SK-N-SH (cell line): Measurements from ENCODE around the gene CNST.

Experiments
- EP300 ChIP-seq, 2 experiments: IDR thresholded peaks; 2 replicates each; pipeline versions ENCODE4 v1.4.0 to v1.6.1; 2012; ENCODE audit warnings: borderline replicate concordance in 1 of 2, low read depth in 1 of 2, low read length in 1 of 2
- NFIC ChIP-seq: IDR thresholded peaks from 2 replicates; pipeline ENCODE4 v1.4.0; 2012; ENCODE audit warnings: borderline replicate concordance
- POLR2AphosphoS5 ChIP-seq: IDR thresholded peaks from 2 replicates; pipeline ENCODE4 v1.6.1; 2012; ENCODE audit warnings: low read depth, low read length
- RFX5 ChIP-seq: IDR thresholded peaks from 2 replicates; pipeline ENCODE4 v1.6.1; 2012; ENCODE audit warnings: mild to moderate bottlenecking, improper control_type of control experiment, low read length
- ZBTB33 ChIP-seq: IDR thresholded peaks from 2 replicates; pipeline ENCODE4 v1.4.0; 2012; ENCODE audit warnings: low read depth, borderline replicate concordance
- TF ChIP-seq, protein P1 (sequence below): fragments of 200-600 bp; sonication (generic); IDR thresholded peaks from 2 replicates; pipeline ENCODE4 v1.6.1; 2017; ENCODE audit warnings: antibody characterized with exemption, mild to moderate bottlenecking, moderate library complexity

DNA sequence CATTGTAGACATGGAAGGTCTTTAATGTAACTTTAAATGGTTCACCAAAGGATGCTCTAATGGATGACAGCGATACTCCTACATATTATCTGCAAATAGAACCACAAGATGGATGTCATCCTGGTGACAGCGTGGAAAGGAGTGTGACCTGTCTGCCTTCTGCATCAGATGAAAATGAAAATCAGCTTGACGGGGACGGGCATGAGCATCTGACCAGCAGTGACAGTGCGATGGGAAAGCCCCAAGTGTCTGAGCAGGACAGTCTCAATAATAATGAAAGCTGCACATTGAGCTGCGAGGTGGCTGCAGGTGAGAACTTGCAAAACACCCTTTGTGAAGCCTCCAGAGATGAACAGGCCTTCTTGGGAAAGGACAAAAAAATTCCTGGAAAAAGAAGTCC lies 25.2 kb downstream of the CNST start:
- TF ChIP-seq, protein P1, sequence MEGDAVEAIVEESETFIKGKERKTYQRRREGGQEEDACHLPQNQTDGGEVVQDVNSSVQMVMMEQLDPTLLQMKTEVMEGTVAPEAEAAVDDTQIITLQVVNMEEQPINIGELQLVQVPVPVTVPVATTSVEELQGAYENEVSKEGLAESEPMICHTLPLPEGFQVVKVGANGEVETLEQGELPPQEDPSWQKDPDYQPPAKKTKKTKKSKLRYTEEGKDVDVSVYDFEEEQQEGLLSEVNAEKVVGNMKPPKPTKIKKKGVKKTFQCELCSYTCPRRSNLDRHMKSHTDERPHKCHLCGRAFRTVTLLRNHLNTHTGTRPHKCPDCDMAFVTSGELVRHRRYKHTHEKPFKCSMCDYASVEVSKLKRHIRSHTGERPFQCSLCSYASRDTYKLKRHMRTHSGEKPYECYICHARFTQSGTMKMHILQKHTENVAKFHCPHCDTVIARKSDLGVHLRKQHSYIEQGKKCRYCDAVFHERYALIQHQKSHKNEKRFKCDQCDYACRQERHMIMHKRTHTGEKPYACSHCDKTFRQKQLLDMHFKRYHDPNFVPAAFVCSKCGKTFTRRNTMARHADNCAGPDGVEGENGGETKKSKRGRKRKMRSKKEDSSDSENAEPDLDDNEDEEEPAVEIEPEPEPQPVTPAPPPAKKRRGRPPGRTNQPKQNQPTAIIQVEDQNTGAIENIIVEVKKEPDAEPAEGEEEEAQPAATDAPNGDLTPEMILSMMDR: no peak
- TF ChIP-seq EP300 (IDR thresholded peaks at IDR 0.05; ENCODE audit: borderline replicate concordance in 1 of 2, low read depth in 1 of 2, low read length in 1 of 2) (no peak), POLR2AphosphoS5 (no peak), ZBTB33 (no peak), RFX5 (no peak), NFIC (no peak)
